HG02884 (cell line): ENCODE measurements around the gene SPI1.

Experiments used
- ATAC-seq: cut with Tn5 transposase; IDR thresholded peaks from one replicate; pipeline ENCODE4 v1.9.1; 2021; ENCODE audit warnings: mild to moderate bottlenecking, moderate library complexity; ENCODE audit not compliant: unreplicated experiment

The SPI1 gene

DNA sequence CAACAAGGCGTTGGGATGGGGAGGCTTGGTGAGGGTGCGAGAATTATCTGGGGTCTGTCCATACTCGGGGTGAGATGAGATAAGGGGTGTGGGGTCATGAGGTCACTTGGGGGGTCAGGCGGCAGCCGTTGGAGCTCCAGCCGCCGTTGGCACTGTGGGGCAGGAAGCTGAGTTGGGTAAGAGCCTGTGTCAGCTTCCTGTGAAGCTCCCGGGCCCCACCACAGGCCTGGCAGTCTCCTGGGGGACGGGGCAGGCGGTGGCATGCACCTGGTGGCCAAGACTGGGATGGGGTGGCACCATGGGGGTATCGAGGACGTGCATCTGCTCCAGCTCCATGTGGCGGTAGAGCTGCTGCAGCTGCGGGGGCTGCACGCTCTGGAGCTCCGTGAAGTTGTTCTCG is 18.8 kb downstream of the SPI1 start:
- ATAC-seq: no peak

DNA sequence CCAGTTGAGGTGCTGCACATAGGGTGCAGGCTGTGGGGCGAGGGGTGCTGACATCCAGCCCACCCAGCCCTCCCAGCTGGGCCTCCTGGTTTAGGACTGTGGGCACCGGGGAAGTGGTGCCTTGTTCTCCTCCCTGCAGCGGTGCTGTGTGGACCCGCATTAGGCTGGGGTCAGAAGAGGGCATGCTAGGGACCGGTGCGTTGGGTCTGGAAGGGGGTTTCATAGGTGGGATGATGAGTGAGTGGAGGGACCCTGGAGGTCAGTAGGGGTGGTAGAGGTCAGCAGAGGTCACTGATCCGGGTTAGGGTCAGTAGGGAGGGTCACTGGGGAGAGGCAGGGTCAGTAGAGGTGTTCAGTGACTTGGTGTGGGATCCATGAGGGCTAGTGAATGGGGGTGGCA is 19.2 kb downstream of the SPI1 start:
- ATAC-seq: no peak

DNA sequence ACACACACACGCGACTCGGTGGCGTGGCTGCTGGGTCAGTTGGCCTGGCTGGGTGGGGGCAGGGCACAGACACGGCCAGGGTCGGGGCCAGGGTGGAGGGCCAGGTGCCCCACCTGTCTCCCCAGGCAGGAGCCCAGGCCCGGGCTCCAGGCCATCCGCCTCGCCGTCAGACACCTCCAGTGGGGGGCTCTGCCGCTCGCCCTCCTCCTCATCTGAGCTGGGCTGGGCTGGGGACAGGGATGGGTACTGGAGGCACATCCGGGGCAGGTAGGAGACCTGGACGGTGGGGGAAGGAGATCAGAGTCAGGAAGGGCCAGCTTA is 19.7 kb downstream of the SPI1 start:
- no peak for ATAC-seq

DNA sequence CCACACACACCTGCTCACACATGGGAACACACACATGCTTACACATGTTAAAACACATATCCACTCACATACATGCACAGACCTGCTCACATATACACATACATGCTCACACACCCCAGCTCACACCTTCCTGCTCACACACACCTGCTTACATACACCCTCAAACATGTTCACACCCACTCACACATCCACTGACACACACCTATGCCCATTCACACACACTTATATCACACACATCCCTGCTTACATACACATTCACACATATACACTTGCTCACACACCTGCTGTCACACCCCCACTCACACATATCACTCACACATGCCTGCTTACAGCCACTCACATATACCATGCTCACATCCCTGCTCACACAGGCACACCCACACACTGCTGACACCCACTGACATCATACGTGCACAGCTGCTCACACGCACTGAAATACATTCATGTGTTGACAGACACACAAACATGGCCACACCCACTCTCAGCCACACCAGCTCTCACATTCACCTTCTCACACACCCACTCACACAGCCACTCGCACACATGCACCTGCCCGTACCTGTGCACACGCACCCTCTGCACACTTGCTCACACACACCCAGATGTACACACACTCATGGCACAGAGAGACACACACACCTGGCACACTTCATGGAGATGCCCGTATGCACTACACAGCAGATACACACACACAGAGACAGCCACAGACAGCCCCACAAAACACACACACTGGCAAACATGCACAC is 20.2 kb downstream of the SPI1 start:
- no peak for ATAC-seq

DNA sequence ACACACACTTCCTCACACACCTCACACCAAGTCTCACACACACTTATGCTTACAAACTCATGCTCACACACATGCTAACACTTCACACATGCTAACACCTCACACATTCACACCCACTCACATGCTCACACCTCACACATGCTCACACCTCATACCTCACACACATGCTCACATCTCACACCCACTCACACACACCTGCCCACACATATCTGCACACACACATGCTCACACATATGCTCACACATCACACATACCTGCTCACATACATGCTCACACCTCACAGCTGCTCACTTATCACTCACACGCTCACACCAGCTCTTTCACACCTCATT is 21.4 kb downstream of the SPI1 start:
- ATAC-seq: no peak

DNA sequence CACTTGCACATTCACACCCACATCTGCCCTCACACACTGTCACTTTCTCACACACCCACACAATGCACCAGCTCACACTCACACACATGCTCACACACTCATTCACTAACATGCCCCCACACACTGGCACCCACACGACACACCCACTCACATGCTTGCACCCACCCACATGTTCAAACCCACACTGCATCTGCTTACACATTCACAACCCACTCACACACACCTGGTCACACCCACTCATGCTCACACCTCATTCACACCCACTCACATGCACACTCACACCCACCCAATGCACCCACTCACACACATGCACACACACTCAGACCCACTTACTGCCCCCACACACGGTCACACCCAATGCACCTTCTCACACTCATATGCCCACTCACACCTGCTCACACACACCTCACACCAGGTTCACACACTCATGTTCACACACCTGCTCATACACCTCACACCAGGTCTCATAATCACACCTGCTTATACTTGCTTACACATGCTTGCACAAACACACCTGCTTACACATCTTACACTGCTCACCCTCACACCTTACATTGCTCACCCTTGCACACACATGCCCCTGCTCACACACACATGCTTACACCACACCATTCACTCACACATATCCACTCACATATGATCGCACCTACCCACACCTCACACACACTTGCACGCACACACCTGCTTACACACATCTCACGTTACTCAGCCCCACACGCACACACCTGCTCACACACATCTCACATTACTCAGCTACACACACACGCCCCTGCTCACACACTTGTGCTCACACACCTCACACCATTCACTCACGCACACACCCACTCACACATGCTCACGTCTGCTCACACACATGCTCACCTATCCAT is 22.0 kb downstream of the SPI1 start:
- no peak for ATAC-seq

DNA sequence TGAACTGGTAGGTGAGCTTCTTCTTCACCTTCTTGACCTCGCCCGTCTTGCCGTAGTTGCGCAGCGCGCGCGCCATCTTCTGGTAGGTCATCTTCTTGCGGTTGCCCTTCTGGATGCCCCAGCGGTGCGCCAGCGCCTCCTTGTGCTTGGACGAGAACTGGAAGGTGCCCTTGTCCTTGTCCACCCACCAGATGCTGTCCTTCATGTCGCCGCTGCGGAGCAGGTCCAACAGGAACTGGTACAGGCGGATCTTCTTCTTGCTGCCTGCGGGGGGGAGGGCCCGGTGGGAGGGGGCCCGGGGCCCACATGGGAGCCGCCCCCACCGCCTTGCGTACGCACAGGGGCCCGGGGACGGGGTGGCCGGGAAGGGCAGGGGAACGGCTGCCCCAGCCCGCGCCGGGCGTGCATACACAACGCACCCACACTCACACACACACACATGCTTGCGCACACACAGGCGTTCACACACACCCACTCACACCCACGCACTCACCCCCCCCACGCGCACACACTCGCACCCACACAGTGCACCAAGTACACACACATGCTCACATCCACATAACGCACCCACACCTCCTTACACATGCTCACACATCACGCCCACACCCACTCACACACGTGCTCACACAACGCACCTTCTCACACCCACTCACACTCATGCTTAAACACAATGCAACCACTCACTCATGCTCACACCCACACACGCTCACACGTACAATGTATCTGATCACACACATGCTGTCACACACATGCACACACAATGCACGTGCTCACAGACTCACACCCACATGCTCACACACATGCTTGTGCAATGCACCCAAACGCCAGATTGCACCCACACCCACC is 22.8 kb downstream of the SPI1 start:
- ATAC-seq: no peak

DNA sequence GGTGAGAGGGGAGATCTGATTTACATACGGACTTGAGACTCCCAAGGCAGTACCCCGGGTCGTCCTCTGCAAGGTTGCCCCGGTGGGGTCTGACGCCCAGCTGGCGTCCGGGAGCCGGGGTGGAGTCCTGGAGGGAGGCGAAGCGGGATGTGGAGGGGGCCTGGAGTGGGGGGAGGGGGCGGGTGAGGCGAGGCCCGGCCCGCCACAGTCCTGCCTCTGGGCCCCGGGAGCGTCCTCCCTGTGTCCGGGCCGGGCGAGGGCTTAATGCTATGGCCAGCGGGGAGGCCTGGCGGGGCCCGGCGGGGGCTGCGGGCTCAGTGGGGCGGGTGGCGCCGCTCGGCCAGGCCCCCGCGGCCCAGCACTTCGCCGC is 23.4 kb downstream of the SPI1 start:
- no peak for ATAC-seq

DNA sequence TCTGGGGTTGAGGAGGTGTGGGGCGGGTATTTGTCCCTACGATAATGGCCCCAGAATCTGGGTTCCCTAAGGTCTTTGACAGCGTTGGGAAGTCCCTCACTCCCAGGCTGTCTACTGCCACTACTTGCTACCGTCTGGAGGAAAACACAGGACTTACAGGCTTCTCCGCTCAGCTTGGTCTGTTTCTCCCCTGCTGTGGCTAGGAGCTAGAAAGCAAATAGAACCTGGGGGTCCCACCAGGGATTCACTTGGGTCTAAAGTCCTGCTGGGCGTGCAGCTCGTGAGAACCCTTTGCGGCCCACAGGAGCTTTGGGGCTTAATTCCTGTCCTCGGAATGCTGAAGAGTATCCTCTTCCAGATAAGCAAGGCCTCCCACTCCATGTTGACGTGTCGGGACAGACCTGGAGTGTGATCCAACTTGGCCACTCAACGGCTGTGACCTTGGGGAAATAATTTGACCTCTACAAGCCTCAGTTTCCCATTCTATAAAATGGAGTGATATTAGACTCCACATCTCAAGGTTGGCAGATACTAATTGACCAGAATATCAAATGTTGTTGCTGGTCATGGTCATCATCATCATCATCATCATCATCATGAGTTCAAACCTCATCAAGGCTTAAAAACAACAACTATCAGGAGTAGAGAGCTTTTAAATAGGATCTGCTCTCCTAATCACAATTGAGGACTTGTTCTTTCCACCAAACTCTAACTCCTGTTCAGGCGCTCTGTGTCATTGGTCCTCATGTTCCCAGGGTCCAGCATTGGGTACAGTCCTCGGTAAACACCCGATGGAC is 24.2 kb downstream of the SPI1 start:
- no peak for ATAC-seq

DNA sequence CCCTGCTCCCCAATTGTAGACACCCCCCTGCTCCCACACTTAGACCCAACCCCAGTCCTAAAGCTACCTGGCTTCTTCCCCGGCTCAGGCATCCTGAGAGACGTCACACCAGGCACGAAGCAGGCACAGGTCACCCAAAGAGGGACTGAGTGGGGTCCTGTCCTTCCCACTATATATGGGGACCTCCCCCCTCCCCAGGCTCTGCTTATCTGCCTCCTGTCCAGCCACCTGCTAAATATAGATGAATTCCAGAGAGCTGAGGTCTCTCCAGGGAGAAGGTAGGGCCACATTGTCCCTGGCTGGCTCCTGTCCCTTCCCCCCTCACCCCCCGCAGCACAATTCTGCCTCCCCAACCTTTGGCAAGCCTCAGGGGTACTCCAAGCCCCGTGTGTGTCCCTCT is 25.8 kb downstream of the SPI1 start, which contains the start of gene MYBPC3:
Gene MYBPC3 (minus strand): TSS at position 147 of the 400 bp plus-strand sequence. CDS start 55 bp downstream, at position 92.
- ATAC-seq: no peak

DNA sequence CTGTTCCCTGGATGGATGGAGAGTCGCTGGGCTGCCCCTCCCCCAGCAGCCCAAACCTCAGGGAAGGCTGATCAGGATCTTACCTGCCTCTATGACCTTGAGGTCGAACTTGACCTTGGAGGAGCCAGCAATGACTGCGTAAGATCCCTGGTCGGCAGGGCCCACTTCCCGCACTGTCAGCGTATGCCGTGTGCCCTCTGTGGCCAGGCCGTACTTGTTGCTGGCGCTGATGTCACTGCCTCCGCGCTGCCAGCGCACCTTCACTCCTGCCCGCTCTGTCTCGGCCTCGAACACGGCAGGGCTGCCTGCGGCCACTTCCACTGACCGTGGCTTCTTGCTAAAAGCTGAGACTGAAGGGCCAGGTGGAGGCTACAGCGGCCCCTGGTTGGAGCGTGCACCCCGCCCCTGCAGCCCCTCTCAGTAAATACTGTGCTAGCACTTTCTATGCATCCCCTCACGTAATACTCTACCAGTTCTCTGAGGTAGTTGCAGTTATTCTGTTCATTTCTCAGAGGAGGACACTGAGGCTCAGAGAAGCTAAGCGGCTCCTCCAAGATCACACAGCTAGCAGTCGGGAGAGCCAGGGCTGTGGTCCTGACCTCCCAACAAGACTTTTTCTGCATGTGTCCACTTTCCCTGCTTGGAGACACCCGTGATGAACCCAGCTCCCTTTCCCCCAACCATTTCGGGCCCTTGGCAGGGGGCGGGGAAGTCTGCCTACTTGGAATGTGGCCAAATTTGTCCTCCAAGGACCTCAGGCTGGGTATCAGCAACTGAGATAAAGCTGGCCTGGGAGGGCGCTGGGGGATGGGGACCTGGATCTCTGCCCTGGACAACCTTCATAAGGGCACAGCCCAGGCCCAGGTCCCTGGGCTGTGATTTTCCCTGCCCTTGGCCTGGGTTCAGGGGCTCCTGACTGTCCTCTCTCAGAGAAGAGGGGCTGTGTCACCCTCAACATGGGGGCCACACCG is 26.9 kb downstream of the SPI1 start:
- no peak for ATAC-seq

DNA sequence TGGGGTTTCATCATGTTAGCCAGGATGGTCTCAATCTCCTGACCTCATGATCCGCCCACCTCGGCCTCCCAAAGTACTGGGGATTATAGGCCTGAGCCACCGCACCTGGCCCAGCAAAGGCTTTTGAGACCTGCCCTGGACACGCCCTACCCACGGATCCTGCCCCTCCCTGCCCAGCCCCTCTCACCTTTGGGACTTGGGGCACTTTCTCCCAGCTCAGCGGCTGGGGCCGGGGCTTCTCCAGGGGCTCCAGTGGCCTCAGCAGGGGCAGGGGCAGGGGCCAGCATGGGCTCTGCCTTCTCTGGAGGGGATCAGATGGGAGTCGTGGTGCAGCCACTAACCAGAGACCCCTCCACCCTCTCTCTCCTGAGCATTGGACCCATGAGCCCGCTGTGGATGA is 28.0 kb downstream of the SPI1 start:
- no peak for ATAC-seq

DNA sequence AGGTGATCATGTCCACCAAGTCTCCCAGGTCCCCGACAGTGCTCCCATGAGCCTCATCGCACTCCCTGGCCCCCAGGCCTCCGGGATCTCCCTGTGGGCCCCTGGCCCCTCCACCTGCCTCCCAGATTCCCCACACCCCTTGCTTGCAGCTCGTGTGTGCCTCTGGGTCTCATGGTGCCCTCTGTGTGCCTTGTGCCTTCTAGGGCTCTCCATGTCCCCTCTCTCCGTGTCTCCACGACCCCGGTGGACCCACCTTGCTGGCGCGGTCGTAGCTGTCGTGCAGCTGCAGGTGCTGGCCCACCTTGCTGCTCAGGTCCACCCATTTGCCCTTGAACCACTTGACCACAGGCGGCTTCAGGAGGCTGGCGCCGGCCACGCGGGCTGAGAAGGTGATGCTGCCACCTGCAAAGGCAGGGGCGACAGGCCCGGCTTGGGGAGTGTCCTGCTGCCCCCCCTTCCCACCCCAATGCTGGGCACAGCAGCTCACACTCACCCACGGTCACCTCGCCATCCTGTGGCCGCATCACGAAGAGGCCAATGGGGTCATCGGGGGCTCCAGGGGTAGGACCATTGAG is 28.7 kb downstream of the SPI1 start:
- ATAC-seq: no peak

DNA sequence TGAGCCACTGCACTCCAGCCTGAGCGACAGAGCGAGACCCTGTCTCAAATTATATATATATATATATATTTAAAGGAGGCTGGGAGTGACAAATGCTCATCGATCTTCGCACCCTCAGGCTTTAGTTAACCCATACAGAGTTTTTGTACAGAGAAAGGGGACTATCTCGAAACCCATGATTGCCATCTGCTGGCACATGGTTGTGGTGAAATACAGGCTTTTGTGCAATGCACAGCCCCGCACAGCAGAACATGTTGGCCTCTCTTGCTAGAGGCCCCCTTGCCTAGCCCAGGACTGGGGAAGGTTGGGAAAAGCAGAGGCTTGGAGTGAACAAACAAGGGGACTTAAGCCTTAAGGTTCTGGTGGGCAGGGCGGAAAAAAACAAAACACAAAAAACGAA is 29.5 kb downstream of the SPI1 start:
- no peak for ATAC-seq

DNA sequence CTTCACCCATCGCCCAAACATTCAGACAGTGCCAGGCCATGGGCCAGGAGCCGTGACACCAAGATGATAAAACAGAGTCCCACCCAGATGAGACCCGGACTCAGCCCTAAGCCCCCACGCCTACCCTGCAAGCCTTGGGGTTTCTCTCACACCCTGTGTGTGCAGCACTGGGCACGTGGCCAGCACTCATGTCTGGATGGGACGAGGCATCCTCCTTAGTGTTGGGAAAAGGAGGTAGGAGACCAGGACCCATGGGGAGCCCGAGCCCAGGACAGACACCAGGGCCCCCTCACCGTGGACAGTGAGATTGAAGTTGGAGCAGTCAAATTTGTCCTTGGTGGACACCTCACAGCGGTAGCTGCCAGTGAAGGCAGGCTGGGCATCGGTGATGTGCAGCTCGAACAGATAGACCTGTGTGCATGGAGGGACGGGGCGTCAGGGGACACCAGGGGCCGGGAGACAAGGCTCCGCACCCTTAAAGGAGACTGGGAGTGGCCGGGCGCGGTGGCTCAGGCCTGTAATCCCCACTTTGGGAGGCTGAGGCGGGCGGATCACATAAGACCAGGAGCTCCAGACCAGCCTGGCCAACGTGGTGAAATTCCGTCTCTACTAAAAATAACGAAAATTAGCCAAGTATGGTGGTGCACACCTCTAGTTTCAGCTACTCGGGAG is 30.1 kb downstream of the SPI1 start:
- no peak for ATAC-seq

DNA sequence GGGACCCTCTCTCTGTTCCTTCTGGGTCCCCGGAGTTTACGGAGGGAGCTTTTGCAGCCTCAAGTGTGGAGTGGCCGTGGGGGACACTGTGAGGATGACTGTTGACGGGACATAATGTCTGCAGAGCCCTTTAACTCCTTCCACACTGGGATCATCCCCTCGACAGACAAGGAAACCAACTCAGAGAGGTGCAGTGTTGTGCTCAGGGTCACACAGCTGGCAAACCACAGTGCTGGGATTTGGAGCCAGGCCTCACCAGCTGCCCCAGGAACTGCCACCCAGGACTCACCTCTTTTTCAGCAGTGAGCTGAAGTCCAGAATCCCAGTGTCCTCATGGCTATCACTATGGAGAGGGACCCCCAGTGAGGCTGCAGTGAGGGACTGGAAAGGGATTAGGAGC is 31.2 kb downstream of the SPI1 start:
- no peak for ATAC-seq

DNA sequence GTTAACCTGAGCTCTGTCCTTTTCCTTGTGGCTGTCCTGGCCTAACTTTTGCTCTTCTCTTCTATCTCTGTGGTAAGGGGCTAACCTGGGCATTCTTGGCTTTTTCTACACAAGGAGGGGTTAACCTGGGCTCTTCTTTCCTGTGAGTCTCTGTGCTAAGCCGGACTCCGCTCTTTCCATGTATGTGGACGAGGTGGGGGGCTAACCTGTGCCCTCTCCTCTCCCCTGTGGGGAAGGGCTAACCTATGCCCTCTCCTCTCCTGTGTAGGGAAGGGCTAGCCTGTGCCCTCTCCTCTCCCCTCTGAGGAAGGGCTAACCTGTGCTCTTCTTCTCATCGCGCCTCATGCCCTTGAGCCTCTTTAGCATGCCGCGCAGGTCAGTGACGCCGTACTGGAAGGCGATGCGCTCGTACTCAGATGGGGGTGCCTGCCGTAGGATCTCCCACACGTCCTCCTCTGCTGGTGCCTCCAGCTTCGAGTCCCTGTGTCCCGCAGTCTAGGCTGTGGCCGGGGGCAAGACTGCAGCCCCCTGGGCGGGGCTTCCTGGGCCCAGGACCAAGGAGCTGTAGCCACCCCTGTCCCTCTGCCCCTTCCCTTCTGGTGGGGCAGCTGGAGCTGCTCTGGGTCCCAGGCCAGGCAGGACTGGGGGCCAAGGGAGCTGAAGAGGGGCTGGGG is 32.3 kb downstream of the SPI1 start:
- no peak for ATAC-seq

DNA sequence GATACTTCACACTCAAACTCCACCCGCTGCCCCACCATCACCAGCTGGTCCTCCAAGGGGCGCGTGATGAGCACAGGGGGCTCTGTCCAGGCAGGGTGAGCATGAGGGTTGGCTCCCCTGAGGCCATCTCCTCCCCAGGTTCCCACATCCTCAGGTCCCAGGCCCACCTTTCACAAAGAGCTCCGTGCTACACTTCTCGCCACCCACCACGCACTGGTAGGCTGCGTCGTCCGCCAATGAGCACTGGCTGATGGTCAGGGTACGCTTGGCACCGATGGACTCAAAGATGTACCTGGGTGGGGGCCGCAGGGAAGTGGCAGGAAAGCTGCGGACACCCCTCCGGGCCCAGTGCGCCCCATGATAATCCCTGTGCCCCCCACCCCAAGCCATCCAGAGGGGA is 35.5 kb downstream of the SPI1 start:
- no peak for ATAC-seq
